Progenitor cell of endocrine pancreas (in vitro differentiated cells): ENCODE results near the gene L3MBTL3. TPM values are rescaled to one million over a fixed set of nuclear protein-coding genes. Genes with fewer than 3 reads are reported as not detected.

Experiments used
- DNase-seq: peaks from one replicate; pipeline ENCODE4 v3.0.0; 2021; ENCODE audit warnings: low spot score; ENCODE audit not compliant: unreplicated experiment
- H3K27ac Mint-ChIP-seq: 2 replicates; pipeline ENCODE4 v1.8.0; 2021; ENCODE audit warnings: mild to moderate bottlenecking, moderate library complexity, mixed read lengths
- H3K27me3 Mint-ChIP-seq: 2 replicates; pipeline ENCODE4 v1.8.0; 2021; ENCODE audit warnings: mixed read lengths
- H3K36me3 Mint-ChIP-seq: 2 replicates; pipeline ENCODE4 v1.8.0; 2022; ENCODE audit warnings: mixed read lengths; ENCODE audit not compliant: insufficient read depth
- H3K4me1 Mint-ChIP-seq: 2 replicates; pipeline ENCODE4 v1.8.0; 2021; ENCODE audit warnings: low read depth, mixed read lengths
- H3K4me3 Mint-ChIP-seq: 2 replicates; pipeline ENCODE4 v1.8.0; 2021; ENCODE audit warnings: low read depth, mild to moderate bottlenecking, moderate library complexity, mixed read lengths
- H3K9me3 Mint-ChIP-seq: 2 replicates; pipeline ENCODE4 v1.8.0; 2021; ENCODE audit warnings: low read depth, mixed read lengths
- CTCF ChIP-seq: fragments of 200-600 bp; sonication (generic); IDR thresholded peaks from one replicate; pipeline ENCODE4 v1.5.0; 2021; ENCODE audit warnings: antibody characterized with exemption, mild to moderate bottlenecking; ENCODE audit not compliant: unreplicated experiment
- total RNA-seq: library from RNA; stranded (reverse); gene quantifications from 2 replicates; pipeline ENCODE4 v1.2.1, GENCODE V29; 2021

Gene L3MBTL3
- total RNA-seq, 1 donor from 2014 or later = 30.3 TPM

- TF ChIP-seq CTCF = no peak
- DNase-seq = peak; percentile 18
- no peaks in the 10 kb centered on the region for H3K9me3 Mint-ChIP-seq
- peak overlapping the region; percentile 100 for H3K4me3 Mint-ChIP-seq
- peak overlapping the region; percentile 99 for H3K27ac Mint-ChIP-seq
- peaks cover 24% of the 10 kb centered on the region for H3K27me3 Mint-ChIP-seq
- peaks cover 1% of the 10 kb centered on the region for H3K4me1 Mint-ChIP-seq
- H3K36me3 Mint-ChIP-seq = peaks cover 2% of the 10 kb centered on the region
Measured at GRCh38 chr6:130018744-130019325, 454 bp downstream of the L3MBTL3 start.

GRCh38 chr6:130019326-130020072, 1.1 kb downstream of the L3MBTL3 start:
- H3K9me3 Mint-ChIP-seq = no peaks in the 10 kb centered on the region
- peak overlapping the region; percentile 94 for H3K27ac Mint-ChIP-seq
- TF ChIP-seq CTCF = no peak
- H3K4me3 Mint-ChIP-seq = peak overlapping the region; percentile 93
- H3K27me3 Mint-ChIP-seq = peaks cover 23% of the 10 kb centered on the region
- H3K36me3 Mint-ChIP-seq = peaks cover 2% of the 10 kb centered on the region
- H3K4me1 Mint-ChIP-seq = peaks cover 1% of the 10 kb centered on the region
- DNase-seq = peak; percentile 16

- H3K36me3 Mint-ChIP-seq = peaks cover 5% of the 10 kb centered on the region
- H3K4me3 Mint-ChIP-seq = peak overlapping the region; percentile 95
- peak; percentile 12 for DNase-seq
- no peak for TF ChIP-seq CTCF
- peaks cover 1% of the 10 kb centered on the region for H3K4me1 Mint-ChIP-seq
- H3K9me3 Mint-ChIP-seq = no peaks in the 10 kb centered on the region
- H3K27me3 Mint-ChIP-seq = peaks cover 19% of the 10 kb centered on the region
- H3K27ac Mint-ChIP-seq = peak overlapping the region; percentile 98
Measured at GRCh38 chr6:130020073-130020906, 1.9 kb downstream of the L3MBTL3 start.

GRCh38 chr6:130020907-130021629, 2.7 kb downstream of the L3MBTL3 start:
- H3K9me3 Mint-ChIP-seq = no peaks in the 10 kb centered on the region
- peak overlapping the region; percentile 95 for H3K4me3 Mint-ChIP-seq
- H3K27ac Mint-ChIP-seq = peak overlapping the region; percentile 98
- H3K36me3 Mint-ChIP-seq = peaks cover 6% of the 10 kb centered on the region
- H3K4me1 Mint-ChIP-seq = peaks cover 1% of the 10 kb centered on the region
- peak; percentile 81 for TF ChIP-seq CTCF
- peak; percentile 48 for DNase-seq
- H3K27me3 Mint-ChIP-seq = peaks cover 13% of the 10 kb centered on the region
